HepG2 (cell line): Measurements from ENCODE around the gene DLG1.

Source experiments
- CEBPB ChIP-seq: IDR thresholded peaks from 2 replicates; pipeline ENCODE4 v1.6.1; 2011; ENCODE audit warnings: low read depth, low read length, improper control_type of control experiment, borderline replicate concordance
- KDM5A ChIP-seq: fragments of 200-600 bp; sonication (generic); IDR thresholded peaks from 2 replicates; pipeline ENCODE4 v1.7.0; 2018; ENCODE audit warnings: antibody characterized with exemption, mild to moderate bottlenecking, low read length, borderline replicate concordance
- POLR2AphosphoS2 ChIP-seq: IDR thresholded peaks from 2 replicates; pipeline ENCODE4 v1.6.1; 2011; ENCODE audit warnings: low read depth, low read length, improper control_type of control experiment
- ZNF124 ChIP-seq: sonication (generic); formaldehyde crosslinking; IDR thresholded peaks from 2 replicates; pipeline ENCODE4 v1.4.0; 2020; ENCODE audit warnings: missing genetic modification reagents
- ZNF20 ChIP-seq: sonication (generic); formaldehyde crosslinking; IDR thresholded peaks from 2 replicates; pipeline ENCODE4 v1.4.0; 2020; ENCODE audit warnings: mild to moderate bottlenecking, moderate library complexity, missing genetic modification reagents
- ZNF660 ChIP-seq: sonication (generic); formaldehyde crosslinking; IDR thresholded peaks from 2 replicates; pipeline ENCODE4 v1.5.1; 2020; ENCODE audit warnings: mild to moderate bottlenecking, low read depth, missing genetic modification reagents, borderline replicate concordance
- TF ChIP-seq, protein P1 (sequence below): sonication (generic); formaldehyde crosslinking; IDR thresholded peaks from 2 replicates; pipeline ENCODE4 v1.5.0; 2020; ENCODE audit warnings: mild to moderate bottlenecking, missing genetic modification reagents, moderate library complexity

DNA sequence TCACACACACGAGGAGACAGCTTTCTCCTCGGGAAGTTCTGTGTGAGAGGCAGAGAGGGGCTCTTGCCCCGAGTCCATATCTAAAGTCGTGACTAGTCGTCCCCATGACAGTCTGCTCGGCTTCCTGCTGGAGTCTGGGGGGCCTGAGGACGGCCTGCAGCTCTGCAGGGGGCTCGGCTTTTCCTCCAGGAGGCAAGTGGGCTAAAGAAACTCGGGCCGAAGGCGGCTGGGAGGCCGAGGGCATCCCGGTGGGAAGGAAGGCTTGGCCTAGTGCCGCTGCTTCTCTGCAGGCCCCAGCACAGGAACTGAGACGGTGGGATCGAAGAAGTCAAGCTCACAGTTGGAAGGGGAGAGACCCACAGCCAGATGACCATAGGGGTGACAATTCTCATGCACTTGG, 304.4 kb downstream of the DLG1 start:
- TF ChIP-seq POLR2AphosphoS2 (no peak), ZNF124 (CRISPR knock-in tag) (no peak), ZNF20 (CRISPR knock-in tag) (no peak), KDM5A (no peak), CEBPB (no peak), ZNF660 (CRISPR knock-in tag) (no peak)
- TF ChIP-seq, protein P1, sequence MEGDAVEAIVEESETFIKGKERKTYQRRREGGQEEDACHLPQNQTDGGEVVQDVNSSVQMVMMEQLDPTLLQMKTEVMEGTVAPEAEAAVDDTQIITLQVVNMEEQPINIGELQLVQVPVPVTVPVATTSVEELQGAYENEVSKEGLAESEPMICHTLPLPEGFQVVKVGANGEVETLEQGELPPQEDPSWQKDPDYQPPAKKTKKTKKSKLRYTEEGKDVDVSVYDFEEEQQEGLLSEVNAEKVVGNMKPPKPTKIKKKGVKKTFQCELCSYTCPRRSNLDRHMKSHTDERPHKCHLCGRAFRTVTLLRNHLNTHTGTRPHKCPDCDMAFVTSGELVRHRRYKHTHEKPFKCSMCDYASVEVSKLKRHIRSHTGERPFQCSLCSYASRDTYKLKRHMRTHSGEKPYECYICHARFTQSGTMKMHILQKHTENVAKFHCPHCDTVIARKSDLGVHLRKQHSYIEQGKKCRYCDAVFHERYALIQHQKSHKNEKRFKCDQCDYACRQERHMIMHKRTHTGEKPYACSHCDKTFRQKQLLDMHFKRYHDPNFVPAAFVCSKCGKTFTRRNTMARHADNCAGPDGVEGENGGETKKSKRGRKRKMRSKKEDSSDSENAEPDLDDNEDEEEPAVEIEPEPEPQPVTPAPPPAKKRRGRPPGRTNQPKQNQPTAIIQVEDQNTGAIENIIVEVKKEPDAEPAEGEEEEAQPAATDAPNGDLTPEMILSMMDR (CRISPR knock-in tag), result no peak
